Vagina (tissue), 2 donors: ENCODE results near the gene PLA2G4B.

Source experiments
- POLR2A ChIP-seq, 2 donors: fragments of 450-650 bp; IDR thresholded peaks; one replicate each; pipeline ENCODE4 v1.6.1; 2017; ENCODE audit warnings: antibody characterized with exemption in 2 of 2, mild to moderate bottlenecking in 2 of 2, moderate library complexity in 2 of 2
- TF ChIP-seq, protein P1 (sequence below), 3 experiments: fragments of 450-650 bp in 2 of 3; fragments of 200-600 bp in 1 of 3; sonication (generic) in 1 of 3; IDR thresholded peaks; one replicate each; pipeline ENCODE4 v1.5.1; 2017 to 2019; ENCODE audit warnings: antibody characterized with exemption in 3 of 3, mild to moderate bottlenecking in 2 of 3, moderate library complexity in 2 of 3

DNA sequence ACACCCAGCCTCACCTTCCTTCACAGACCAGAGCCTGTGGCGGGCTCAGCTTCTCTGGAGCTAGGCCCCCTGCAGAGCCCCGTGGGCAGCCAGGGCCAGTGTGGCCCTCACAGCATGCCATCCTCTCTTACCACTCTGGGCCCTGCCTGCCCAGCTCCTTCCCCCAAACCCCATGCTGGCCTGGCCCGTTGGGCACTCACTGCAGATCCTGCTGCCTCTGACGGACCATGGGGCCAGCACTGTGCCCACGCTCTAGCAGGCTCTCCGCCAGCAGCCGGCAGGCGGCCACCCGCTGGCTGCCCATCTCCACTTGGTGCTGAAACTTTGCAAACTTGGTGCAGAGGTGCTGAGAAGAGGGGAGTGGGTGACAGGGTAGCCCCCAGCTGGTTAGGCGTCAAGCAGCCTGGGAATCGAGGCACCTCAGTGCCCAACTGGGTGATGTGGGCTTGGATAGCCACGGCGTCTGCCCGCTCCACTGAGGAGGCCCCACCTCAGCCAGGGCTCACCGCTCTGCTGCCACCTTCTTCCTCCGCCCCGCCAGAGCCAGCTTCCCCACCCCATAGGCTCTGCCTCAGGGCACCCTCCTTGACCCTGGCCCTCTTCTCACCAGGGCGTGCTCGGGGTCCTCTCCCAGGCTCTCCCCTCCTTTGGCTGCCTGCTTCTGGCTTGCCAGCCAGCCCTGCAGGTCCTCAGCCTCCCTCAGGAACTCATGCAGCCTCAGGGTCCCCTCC lies 32.7 kb downstream of the PLA2G4B start:
- TF ChIP-seq, protein P1, sequence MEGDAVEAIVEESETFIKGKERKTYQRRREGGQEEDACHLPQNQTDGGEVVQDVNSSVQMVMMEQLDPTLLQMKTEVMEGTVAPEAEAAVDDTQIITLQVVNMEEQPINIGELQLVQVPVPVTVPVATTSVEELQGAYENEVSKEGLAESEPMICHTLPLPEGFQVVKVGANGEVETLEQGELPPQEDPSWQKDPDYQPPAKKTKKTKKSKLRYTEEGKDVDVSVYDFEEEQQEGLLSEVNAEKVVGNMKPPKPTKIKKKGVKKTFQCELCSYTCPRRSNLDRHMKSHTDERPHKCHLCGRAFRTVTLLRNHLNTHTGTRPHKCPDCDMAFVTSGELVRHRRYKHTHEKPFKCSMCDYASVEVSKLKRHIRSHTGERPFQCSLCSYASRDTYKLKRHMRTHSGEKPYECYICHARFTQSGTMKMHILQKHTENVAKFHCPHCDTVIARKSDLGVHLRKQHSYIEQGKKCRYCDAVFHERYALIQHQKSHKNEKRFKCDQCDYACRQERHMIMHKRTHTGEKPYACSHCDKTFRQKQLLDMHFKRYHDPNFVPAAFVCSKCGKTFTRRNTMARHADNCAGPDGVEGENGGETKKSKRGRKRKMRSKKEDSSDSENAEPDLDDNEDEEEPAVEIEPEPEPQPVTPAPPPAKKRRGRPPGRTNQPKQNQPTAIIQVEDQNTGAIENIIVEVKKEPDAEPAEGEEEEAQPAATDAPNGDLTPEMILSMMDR (IDR thresholded peaks at IDR 0.05): no peak
- no peak for TF ChIP-seq POLR2A (IDR thresholded peaks at IDR 0.05)
